NCI-H69 (cell line): ENCODE results near the gene TMEM134.
"Not testable (repeated sequence)": the region's sequence is repeated elsewhere in the genome, so short reads cannot be mapped to it uniquely, and the experiment has no call there.

Experiments
- DNase-seq: peaks from one replicate; lab custom pipeline; 2025; lab: John Stamatoyannopoulos, UW

The TMEM134 gene

DNA sequence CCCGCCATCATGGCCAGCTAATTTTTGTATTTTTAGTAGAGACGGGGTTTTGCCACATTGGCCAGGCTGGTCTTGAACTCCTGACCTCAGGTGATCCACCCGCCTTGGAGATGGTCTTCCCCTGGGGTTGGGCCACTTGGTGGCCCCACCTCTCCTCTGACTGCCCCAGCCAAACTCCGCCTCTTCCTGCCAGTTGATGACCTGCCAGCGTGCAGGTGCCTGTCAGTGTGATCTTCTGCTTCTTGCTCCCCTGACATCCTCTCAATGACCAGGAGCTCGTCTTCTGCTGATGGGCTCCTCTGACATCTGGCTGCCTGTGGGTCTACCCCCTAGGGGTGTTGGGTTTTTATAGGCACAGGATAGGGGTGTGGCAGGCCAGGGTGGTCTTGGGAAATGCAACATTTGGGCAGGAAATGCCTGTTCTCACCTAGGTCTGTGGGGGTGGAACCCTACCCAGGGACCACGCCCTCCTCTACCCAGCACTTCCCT is 16.9 kb upstream of the TMEM134 start:
- DNase-seq: peak; percentile 28

DNA sequence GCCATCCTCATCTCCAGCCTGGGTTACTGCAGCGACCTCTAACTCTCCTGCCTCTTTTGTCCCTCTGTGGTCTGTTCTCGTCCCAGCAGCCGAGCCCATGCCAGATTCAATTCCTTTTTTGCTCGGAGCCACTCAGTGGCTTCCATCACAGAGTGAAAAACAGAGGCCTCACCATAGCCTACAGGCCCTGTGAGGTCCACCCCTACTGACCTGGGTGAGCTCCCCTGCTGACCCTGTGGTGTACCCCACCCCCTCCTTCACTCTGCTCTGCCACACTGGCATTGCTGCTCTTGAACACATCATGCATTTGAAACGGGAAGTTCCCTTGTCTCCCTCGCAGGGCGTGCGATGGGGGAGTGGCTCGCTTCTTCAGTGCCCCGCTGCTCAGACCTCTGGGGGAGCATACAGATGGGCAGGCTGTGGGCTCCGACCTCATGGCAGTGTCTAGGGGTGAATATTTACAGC is 15.8 kb upstream of the TMEM134 start:
- DNase-seq: no peak

DNA sequence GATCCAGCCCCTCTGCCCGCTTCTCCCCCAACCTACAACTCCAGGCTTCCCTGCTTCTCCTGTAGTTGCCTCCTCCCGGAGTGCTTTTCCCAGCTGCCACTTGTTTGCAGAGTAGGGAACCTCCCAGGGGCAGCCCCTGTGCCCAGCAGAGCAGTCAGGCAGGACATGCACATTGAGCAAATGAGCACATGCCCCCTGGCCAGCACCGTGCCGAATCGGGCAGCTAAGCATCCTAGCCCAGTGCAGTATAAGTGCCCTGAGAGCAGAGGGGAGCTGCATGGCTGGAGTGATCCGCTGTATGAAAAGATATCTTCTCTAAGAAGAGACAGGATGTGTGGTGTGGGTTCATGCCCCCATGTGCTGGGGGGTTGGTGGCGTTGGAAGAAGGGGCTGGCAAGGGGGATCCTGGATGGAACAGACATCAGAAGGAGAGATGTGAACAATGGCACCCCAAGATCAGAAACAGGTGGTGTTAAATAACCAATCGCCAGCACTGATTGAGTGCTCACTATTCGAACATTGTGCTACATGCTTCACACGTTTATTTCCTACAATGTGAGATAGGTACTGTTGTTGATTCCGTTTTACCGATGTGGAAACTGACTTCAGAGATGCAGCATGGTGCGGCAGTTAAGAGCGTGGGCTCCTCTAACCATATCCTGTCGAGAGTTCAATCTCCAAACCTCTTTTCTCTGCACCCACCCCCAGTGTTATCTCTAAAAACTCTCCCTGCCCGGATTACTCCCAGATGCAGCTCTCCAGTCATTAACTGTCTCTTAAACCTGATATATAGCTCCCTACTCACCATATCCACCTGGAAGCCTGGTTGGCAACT is 15.0 kb upstream of the TMEM134 start:
- peak; percentile 23 for DNase-seq

DNA sequence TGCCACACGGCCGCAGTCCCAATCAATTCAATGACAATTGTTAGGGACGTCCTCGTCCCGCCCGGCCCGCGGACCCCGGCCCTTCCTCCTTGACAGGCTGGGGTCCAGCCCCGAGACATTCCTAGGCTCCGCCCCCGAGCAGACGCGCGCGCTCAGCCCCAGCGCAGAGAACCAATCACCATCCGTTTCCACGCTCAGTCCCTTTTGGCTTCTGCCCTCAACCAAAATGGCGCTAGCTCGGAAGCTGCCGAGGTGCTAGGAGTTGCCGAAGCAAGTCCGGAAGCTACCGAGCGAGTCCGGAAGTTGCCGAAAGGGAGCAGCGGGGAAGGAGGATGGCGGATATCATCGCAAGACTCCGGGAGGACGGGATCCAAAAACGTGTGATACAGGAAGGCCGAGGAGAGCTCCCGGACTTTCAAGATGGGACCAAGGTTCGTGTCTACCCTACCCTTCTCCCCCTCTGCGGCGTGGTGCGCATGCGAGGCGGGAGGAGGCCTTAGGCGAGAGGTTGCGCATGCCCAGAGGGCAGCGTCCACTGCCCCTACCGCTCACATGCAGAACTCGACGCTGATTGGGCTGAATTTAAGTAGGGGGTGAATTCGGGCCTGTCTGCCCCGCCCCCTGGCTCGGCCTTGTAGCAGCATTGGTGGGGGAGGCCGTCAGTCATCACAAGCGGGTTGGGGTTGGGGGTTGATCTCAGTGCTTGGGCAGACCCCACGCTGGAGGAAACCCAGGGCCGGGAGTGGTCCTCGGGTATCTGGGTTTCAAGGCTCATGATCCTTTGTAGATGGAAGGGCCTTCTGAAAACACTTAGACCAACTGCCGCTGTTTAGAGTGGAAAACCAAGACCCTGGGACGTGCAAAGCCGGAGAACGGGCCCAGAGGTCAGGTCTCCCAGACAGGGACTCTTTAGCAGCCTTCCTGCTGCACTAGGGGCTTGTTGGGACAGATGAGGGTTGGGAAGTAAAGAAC is 14.1 kb upstream of the TMEM134 start, which contains the start of gene AIP:
TSS of gene AIP (plus strand) at position 200 of the 972 bp plus-strand sequence. CDS start at position 333, 133 bp downstream.
- peak; percentile 99 for DNase-seq

DNA sequence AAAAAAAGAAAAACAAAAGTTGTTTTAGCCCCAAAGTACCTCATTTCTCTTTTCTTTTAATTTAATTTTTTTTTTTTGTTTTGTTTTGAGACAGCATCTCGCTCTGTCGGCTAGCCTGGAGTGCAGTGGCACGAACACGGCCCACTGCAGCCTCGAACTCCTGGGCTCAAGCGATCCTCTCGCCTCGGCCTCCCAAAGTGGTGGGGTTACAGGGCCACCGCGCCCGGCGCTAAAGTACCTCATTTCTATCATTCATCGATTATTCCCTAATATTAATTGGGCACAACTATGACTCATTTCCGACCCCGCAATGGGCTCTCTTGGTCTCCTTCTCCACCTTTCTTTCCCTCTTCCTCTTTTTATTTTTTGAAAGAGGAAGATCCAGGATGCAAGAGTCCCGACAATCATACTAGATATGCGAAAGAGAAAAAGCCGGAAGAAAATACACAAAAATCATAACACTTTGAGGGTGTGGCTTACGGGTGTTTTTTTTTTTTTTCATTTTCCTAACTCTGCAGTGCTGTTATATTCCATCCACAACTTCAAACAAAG is 13.3 kb upstream of the TMEM134 start:
- no peak for DNase-seq

DNA sequence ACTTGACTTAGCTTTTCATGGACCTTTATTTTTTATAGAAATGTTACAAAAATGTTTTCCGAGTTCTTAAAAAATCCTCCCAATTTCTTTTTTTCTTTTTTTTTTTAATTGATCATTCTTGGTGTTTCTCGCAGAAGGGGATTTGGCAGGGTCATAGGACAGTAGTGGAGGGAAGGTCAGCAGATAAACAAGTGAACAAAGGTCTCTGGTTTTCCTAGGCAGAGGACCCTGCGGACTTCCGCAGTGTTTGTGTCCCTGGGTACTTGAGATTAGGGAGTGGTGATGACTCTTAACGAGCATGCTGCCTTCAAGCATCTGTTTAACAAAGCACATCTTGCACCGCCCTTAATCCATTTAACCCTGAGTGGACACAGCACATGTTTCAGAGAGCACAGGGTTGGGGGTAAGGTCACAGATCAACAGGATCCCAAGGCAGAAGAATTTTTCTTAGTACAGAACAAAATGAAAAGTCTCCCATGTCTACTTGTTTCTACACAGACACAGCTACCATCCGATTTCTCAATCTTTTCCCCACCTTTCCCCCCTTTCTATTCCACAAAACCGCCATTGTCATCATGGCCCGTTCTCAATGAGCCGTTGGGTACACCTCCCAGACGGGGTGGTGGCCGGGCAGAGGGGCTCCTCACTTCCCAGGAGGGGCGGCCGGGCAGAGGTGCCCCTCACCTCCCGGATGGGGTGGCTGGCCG is 8.4 kb upstream of the TMEM134 start:
- DNase-seq: not testable (repeated sequence)

DNA sequence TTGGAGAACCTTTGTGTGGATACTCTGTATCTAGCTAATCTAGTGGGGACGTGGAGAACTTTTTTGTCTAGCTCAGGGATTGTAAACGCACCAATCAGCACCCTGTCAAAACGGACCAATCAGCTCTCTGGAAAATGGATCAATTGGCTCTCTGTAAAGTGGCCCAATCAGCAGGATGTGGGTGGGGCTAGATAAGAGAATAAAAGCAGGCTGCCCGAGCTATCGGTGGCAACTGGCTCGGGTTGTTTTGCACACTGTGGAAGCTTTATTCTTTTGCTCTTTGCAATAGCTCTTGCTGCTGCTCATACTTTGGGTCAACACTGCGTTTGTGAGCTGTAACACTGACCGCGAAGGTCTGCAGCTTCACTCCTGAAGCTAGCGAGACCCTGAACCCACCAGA is 7.6 kb upstream of the TMEM134 start:
- not testable (repeated sequence) for DNase-seq

DNA sequence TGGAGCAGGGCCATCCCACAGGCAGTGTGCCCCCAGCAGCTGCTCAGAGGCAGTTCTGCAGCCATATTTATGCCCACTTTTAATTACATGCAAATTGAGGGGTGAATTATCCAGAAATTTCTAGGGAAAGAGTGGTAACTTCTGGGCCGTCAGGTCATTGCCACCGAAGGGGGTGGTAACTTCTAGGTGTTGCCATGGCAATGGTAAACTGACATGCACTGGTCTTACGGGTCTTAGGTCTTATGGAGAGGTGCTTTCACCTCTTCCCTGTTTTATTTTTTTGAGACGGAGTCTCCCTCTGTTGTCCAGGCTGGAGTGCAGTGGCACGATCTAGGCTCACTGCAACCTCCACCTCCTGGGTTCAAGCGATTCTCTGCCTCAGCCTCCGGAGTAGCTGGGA is 3.8 kb upstream of the TMEM134 start:
- DNase-seq: no peak

DNA sequence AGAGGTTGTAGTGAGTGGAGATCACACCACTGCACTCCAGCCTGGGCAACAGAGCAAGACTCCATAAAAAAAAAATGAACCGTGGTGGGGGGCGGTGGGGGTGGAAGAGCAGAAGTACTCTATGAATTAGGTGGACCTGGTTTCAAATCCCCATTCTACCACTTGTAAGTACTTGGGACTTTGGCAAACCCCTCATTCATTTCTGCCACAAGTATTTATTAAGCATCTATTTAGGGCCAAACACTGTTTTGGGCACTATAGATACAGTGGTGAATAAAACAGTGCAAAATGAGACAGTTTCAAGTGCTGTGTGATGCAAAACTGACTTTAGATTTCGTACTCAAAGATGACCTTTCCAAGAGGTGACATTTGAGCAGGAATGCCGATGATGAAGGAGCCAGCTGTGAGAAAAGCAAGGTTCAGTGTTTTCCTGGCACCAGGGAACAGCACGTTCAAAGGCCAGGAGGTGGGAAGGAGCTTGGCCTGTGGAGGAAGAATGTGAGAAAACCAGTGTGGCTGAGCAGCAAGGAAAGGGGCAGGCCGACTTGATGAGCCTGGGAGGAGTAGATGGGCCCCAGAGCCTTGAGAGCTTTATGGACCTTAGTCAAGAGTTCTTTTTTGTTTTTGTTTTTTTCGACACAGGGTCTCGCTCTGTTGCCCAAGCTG is 1.4 kb upstream of the TMEM134 start:
- no peak for DNase-seq

DNA sequence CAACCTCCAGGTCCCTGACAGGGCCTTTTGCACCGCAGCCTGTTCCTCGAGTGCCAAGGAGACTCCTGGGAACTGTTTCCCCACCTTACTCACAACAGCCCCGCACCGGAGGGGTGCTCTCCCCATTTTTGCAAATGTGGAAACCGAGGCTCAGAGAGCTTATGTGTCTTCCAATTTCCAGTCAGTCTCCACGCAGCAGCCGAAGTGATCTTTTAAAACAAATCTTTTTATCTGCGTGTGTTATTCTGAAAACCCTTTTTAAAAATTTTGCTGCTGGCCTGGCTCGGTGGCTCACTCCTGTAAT is 409 bp upstream of the TMEM134 start:
- DNase-seq: no peak

DNA sequence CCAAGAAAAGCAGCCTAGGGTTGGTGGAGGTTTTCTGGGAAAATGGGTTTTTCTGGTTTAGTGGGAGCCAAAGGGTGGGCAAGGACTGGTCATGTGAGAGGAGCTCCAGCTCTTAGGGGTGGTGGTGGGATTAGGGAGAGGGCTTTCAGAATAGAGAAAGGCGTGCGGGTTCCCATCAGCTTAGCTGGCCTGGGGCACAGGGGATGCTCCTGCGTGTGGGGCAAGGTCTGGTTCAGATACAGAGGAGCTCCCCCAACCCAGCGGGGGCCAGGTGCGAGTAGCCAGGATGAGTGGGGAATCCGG is 644 bp downstream of the TMEM134 start:
- no peak for DNase-seq

DNA sequence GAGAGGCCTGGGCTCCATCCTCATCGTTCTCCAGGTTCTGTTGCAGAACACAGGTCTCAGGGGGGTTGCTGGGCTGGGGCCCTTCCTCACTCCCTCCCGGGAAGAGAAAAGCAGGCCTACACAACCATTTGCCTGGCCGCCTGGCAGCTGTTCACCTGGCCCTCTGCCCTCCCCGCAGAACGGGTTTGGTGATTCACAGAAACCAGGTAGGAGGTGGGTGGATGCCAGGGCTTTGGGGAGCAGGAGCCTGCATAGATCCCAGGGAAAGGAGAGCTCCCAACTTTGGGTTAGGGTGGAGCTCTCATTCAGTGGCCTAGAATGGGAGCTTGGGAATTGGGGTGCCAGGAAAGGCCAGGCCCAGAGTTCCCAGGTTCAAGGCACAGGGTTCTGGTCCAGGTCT is 995 bp downstream of the TMEM134 start:
- peak; percentile 63 for DNase-seq

DNA sequence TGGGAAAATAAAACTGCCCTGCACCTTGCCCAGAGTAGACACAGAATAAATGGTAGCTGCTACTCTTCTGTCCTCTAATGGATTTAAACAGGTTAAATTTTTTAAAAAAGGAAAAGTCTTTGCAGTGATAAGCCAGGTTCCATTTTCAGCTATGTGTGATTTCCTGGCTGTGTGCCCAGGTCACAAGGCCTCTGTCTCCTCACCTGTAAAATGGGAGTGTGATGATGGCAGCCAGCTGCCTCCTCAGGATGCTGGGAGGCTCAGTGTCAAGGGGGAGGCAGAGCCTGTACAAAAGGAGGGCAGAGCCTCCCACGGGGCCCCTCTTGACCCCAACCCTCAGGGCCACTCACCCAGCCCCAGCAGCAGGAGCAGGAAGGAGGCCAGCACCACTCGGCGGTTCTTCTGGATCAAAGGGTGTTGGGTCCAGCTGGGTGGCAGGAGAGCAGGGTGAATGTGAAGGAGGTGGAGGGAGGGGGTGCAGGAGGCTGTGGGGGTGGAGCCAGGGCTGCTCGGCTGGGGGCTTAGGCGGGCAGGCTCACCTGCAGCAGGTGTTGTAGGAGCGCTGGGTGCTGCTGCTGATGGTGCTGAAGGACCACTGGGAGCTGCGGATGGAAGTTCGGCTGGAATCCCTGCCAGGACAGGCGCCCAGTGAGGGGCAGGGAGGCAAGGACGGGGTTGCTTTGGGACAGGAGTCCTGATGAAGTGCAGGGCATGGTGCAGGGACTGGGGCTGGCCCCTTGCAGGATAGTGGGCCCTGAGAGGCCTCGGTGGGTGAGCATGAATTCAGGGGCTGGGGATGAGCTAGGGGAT is 1.9 kb downstream of the TMEM134 start:
- DNase-seq: no peak

DNA sequence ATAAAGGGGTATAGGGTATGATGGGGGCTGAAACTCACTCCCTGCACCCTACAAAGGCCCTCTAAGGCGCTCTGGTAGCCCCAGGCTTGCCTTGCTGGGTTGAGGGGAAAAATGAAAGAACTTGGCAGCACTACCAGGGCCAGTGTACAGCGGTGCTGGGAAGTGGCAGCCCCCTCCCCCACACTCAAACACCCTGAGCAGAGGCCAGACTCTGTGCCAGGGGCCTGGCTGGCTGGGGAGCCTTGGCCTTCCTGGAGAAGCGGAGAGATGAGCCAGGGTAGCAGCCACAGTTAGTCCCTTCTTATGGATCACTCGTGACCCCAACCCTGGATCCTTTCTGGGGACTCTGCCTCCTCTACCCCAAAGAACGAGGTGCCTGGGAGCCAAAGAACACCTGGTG is 2.7 kb downstream of the TMEM134 start:
- DNase-seq: no peak

DNA sequence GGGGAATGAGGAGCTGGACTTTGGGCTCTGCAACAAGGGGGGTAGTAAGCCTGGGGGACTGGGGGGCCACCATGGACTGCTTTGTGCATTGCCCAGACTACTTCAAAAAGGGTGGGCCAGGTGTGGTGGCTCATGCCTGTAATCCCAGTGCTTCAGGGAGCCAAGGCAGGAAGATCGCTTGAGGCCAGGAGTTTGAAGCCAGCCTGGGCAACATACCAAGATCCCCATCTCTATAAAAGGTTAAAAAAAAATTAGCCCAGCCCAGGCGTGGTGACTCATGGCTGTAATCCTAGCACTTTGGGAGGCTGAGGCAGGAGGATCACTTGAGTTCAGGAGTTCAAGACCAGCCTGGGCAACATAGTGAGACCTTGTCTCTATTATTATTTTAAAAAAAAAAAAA is 3.5 kb downstream of the TMEM134 start:
- DNase-seq: not testable (repeated sequence)

DNA sequence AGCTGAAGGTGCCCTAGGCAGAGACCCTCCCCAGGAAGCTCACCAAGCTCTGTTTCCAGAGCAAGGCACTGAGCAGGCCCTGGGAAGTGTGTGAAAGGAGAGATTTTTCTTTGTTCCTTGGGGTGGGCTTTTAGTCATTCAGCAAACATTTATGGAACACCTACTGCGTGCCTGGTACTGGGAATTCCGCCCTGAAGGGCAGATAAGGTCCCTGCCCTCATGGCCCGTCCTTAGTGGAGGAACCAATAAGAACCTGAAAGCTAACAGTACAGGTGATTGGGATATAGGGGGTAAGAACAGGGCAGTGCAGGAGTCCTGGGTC is 3.9 kb downstream of the TMEM134 start:
- DNase-seq: no peak

DNA sequence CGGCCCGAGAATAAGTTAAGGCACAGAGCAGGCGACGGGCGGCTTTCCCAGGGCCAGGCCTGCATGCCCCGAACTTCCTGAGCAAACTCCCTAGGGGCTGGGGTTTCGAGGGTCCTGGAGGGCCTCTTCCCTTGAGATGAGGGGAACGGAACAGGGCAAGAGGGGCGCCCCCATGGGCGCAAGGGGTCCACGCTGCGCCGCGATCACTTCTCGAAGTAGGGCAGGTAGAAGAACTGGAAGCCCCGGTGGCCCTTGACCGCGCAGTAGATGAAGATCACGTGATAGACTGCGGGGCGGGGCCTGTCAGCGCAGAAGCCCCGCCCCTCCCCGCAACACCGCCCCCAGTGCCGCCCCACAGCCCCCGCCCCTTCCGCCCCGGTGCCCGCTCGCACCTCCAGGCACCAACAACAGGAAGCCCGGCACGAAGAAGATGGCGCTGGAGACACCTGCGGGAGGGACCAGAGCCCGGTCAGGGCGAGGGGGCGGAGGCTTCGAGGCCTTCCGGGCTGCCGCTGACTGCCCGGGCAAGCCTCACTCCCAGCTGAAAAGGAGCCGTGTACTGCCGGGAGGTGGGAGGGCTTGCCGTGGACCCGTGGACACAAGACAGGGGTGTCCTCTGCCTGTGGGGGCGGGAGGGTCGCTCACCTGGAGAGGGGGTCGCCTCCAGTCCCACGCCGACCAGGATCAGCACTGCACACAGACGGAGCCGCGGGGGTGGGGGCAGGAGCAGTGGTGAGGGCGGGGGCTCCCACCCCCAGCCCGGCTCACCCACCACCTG is 4.5 kb downstream of the TMEM134 start:
- peak; percentile 95 for DNase-seq

DNA sequence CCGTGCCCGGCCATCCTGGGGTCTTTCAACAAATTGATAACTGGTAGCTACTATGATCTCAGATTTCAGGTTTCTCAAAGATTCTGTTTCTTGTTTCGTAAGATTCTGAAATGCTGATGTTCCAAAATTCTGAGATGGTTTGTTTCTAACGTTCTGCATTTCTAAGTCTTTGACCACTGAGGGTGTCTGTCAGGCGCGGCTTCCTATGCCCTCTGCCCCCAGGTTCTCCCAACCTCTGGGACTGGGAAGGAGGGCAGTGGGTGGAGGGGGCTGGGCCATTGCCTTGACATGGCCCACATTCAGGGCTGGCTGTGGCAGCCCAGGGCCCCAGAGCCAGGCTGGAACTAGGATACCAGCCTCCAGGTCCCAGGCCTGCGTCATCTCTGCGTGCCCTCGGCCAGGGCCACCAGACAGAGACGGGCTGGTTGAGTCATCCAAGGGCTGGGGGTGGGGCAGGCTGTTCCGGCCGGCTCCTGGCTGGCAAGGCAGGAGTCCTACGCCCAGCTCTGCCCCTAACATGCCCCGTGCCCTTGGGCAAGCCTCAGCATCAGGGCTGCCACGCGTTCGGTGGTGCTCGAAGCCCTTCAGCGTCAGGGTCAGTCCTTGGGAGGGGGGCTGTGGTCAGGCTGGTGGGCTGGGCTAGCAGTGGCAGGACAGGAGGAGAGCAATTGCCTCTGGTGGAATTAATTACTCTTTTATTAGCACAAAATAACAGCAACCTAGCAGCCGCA is 5.2 kb downstream of the TMEM134 start:
- no peak for DNase-seq

DNA sequence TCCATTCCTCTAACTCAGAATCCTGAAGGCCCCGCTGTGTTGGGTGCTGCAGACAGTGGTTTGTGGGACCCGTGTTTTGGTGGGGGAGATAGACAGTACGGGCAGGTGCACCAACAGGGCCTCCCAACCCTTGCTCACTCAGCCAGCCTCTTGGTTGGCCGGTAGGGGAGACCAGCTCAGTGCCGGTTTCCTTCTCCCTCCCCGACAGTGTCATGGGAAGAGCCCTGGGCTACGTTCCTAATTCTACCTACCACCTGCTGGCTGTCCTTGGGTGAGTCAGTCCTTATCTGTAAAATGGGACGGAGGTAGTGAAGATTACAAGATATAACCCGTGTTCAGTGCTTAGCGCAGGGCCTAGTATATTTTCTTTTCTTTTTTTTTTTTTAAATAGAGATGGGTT is 5.9 kb downstream of the TMEM134 start:
- no peak for DNase-seq
